Stomach (tissue), 4 donors: ENCODE results near the gene ACVR1.

Source experiments
- CTCF ChIP-seq, 7 experiments: fragments of 450-650 bp in 4 of 7; fragments of 200-600 bp in 3 of 7; sonication (generic) in 3 of 7; IDR thresholded peaks; one replicate each; pipeline ENCODE4 v1.5.1; 2016 to 2019; ENCODE audit warnings: antibody characterized with exemption in 7 of 7, control low read depth in 2 of 7, mild to moderate bottlenecking in 1 of 7
- EP300 ChIP-seq: sonication (generic); formaldehyde crosslinking; IDR thresholded peaks from one replicate; pipeline ENCODE4 v1.6.1; 2017; ENCODE audit warnings: antibody characterized with exemption
- POLR2A ChIP-seq, 4 donors: fragments of 450-650 bp; IDR thresholded peaks; one replicate each; pipeline ENCODE4 v1.6.1; 2016; ENCODE audit warnings: antibody characterized with exemption in 4 of 4, control low read depth in 2 of 4, mild to moderate bottlenecking in 1 of 4, moderate library complexity in 1 of 4

- TF ChIP-seq POLR2A (IDR thresholded peaks at IDR 0.05) (no peak), CTCF (IDR thresholded peaks at IDR 0.05) (no peak), EP300 (no peak)
Observed at GRCh38 chr2:157911750-157912149, 35.6 kb upstream of the ACVR1 start.
